K562 (cell line): ENCODE measurements around the gene NXF1. TPM values are rescaled to one million over a fixed set of nuclear protein-coding genes. Genes with fewer than 3 reads are reported as not detected.

Experiments
- ATAC-seq: fragments of 200-7000 bp; cut with Tn5 transposase; 3 replicates; pipeline ENCODE4 v1.9.1; 2020; ENCODE audit warnings: moderate library complexity
- BruUV-seq: library from RNA; stranded (reverse); fragments of 400-500 nt; replicated peaks from 2 replicates; lab custom pipeline; 2021; lab: Mats Ljungman, UMichigan
- CTCF ChIA-PET: fragments of 300-600 bp; formaldehyde crosslinking; extraction: SDS; loops from one replicate; lab custom pipeline; 2021; ENCODE audit warnings: low intra/inter-chr PET ratio; lab: Yijun Ruan, JAX
- POLR2A ChIA-PET: fragments of 300-600, 350-650 bp; sonication (Branson Sonifier 250); formaldehyde crosslinking; extraction: SDS; loops from one replicate; lab custom pipeline; 2021; ENCODE audit warnings: antibody characterized with exemption, inconsistent platforms; lab: Yijun Ruan, JAX
- DNase-seq, 4 experiments: peaks; one replicate each; pipeline versions ENCODE4 v3.0.0 to v3.0.0-alpha.2; 2011 to 2018; ENCODE audit warnings: low spot score in 3 of 4, mixed read lengths in 3 of 4; ENCODE audit errors: extremely low read depth in 1 of 4
- FAIRE-seq: peaks from 2 replicates; lab custom pipeline; 2011; peaks lifted over from hg19 to GRCh38; lab: Jason Lieb, UNC
- H2AFZ ChIP-seq: 2 replicates; pipeline ENCODE4 v1.6.0; 2011; ENCODE audit warnings: low read depth, low read length, control low read depth, inconsistent platforms
- H3K27ac ChIP-seq: fragments of 200-600 bp; 3 replicates; pipeline ENCODE4 v1.8.0; 2011; ENCODE audit warnings: low read depth, mild to moderate bottlenecking, control low read depth, inconsistent platforms, low read length, moderate library complexity, mixed read lengths; ENCODE audit errors: extremely low read depth
- H3K27me3 ChIP-seq, 2 experiments: fragments of 300-600 bp in 1 of 2; 2 replicates in 1 of 2; 3 replicates in 1 of 2; pipeline versions ENCODE4 v1.6.0 to v1.8.0; 2011; ENCODE audit warnings: inconsistent platforms in 2 of 2, low read length in 2 of 2, mild to moderate bottlenecking in 1 of 2, mixed read lengths in 1 of 2, moderate library complexity in 1 of 2; ENCODE audit not compliant: control insufficient read depth in 2 of 2, insufficient read depth in 2 of 2
- H3K36me3 ChIP-seq: fragments of 300-600 bp; 3 replicates; pipeline ENCODE4 v1.8.0; 2011; ENCODE audit warnings: mild to moderate bottlenecking, low read length, inconsistent platforms; ENCODE audit not compliant: control insufficient read depth, insufficient read depth
- H3K4me1 ChIP-seq, 2 experiments: fragments of 200-600 bp in 1 of 2; replicated peaks in 1 of 2; 2 replicates in 1 of 2; 3 replicates in 1 of 2; pipeline versions ENCODE4 v1.5.1 to v1.8.0; 2011; ENCODE audit warnings: inconsistent platforms in 2 of 2, low read length in 2 of 2, mild to moderate bottlenecking in 1 of 2, mixed read lengths in 1 of 2, moderate library complexity in 1 of 2; ENCODE audit not compliant: control insufficient read depth in 2 of 2, insufficient read depth in 2 of 2
- H3K4me2 ChIP-seq: 2 replicates; pipeline ENCODE4 v1.6.1; 2011; ENCODE audit warnings: low read length, control low read depth, inconsistent platforms, mixed read lengths; ENCODE audit not compliant: insufficient read depth
- H3K4me3 ChIP-seq: fragments of 200-600 bp; sonication (generic), shearing (Covaris generic); 2 replicates; pipeline ENCODE4 v1.5.1; 2016; ENCODE audit warnings: control low read depth, inconsistent platforms
- H3K79me2 ChIP-seq: fragments of 200-600 bp; 3 replicates; pipeline ENCODE4 v1.8.0; 2011; ENCODE audit warnings: low read length, inconsistent platforms; ENCODE audit not compliant: control insufficient read depth, insufficient read depth
- H3K9ac ChIP-seq, 2 experiments: 2 replicates each; pipeline versions ENCODE4 v1.6.0 to v1.6.1; 2011; ENCODE audit warnings: low read depth in 2 of 2, low read length in 2 of 2, control low read depth in 1 of 2, inconsistent platforms in 1 of 2, mild to moderate bottlenecking in 1 of 2, mixed read lengths in 1 of 2; ENCODE audit not compliant: insufficient read depth in 1 of 2
- H3K9me1 ChIP-seq: one replicate; pipeline ENCODE4 v1.6.0; 2011; ENCODE audit warnings: inconsistent platforms, mild to moderate bottlenecking, low read length, moderate library complexity; ENCODE audit not compliant: control insufficient read depth, insufficient read depth
- H3K9me3 ChIP-seq: replicated peaks from 2 replicates; pipeline ENCODE4 v1.5.1; 2011; ENCODE audit warnings: low read depth, low read length, inconsistent platforms; ENCODE audit not compliant: control insufficient read depth, insufficient read depth
- H4K20me1 ChIP-seq: replicated peaks from 2 replicates; pipeline ENCODE4 v1.6.1; 2011; ENCODE audit warnings: low read length, inconsistent platforms, mixed read lengths; ENCODE audit not compliant: control insufficient read depth, insufficient read depth
- BRD9 ChIP-seq: fragments of 450-650 bp; IDR thresholded peaks from 2 replicates; pipeline ENCODE4 v1.6.1; 2018; ENCODE audit warnings: low read depth; ENCODE audit not compliant: partially characterized antibody
- FOXP1 ChIP-seq: sonication (generic); formaldehyde crosslinking; IDR thresholded peaks from 2 replicates; pipeline ENCODE4 v1.8.0; 2022; ENCODE audit warnings: mild to moderate bottlenecking, missing genetic modification reagents
- IRF2 ChIP-seq: sonication (generic); formaldehyde crosslinking; IDR thresholded peaks from 2 replicates; pipeline ENCODE4 v1.8.1; 2022; ENCODE audit warnings: mild to moderate bottlenecking, missing genetic modification reagents
- KLF13 ChIP-seq: fragments of 450-650 bp; IDR thresholded peaks from 2 replicates; pipeline ENCODE4 v1.6.1; 2016; ENCODE audit warnings: missing genetic modification characterization, low read depth, mild to moderate bottlenecking, missing compliant biosample characterization, moderate library complexity, borderline replicate concordance
- MAFF ChIP-seq: IDR thresholded peaks from 2 replicates; pipeline ENCODE4 v1.6.1; 2012; ENCODE audit warnings: low read length, improper control_type of control experiment
- MTA3 ChIP-seq: fragments of 450-650 bp; formaldehyde crosslinking; IDR thresholded peaks from 2 replicates; pipeline ENCODE4 v1.6.1; 2017; ENCODE audit warnings: mild to moderate bottlenecking, borderline replicate concordance
- NCOA1 ChIP-seq: fragments of 450-650 bp; IDR thresholded peaks from 2 replicates; pipeline ENCODE4 v1.6.1; 2016; ENCODE audit warnings: low read depth
- NFIX ChIP-seq: fragments of 250-450 bp; sonication (Bioruptor Pico); IDR thresholded peaks from 2 replicates; pipeline ENCODE4 v1.4.0; 2020; ENCODE audit warnings: low read depth, mild to moderate bottlenecking, moderate library complexity
- POLR2A ChIP-seq: fragments of 450-650 bp; conservative IDR thresholded peaks from 2 replicates; pipeline ENCODE4 v1.6.1; 2016
- ZNF143 ChIP-seq: sonication (generic); formaldehyde crosslinking; IDR thresholded peaks from 2 replicates; pipeline ENCODE4 v1.9.0; 2022; ENCODE audit warnings: mild to moderate bottlenecking, missing genetic modification reagents
- ZNF3 ChIP-seq: fragments of 250-450 bp; sonication (Bioruptor Pico); IDR thresholded peaks from 2 replicates; pipeline ENCODE4 v1.5.0; 2021; ENCODE audit warnings: mild to moderate bottlenecking, moderate library complexity
- WGBS: fragments of 100-300 bp; shearing (Covaris generic); methylation state at CpG from one replicate; pipeline ENCODE4 v1.1.6; 2016; ENCODE audit warnings: low coverage, mixed read lengths; ENCODE audit not compliant: insufficient coverage; ENCODE audit errors: missing lambda C conversion rate; 5-methylcytosine and 5-hydroxymethylcytosine counted together
- in situ Hi-C: fragments of 300-500 bp; cut with MboI; formaldehyde crosslinking; loops from 4 replicates; pipeline ENCODE4 v1.15.0; 2018; ENCODE audit warnings: inconsistent platforms, mixed read lengths
- intact Hi-C: fragments of 100-400 bp; cut with micrococcal nuclease; formaldehyde crosslinking; loops from 2 replicates; pipeline ENCODE4 v1.14.2; 2022
- polyA plus RNA-seq, 8 experiments: library from polyadenylated mRNA; depleted of rRNA in 4 of 8; stranded (reverse) in 5 of 8; unstranded in 3 of 8; fragments of >200 nt; fragmentation: Nextera tagmentation in 2 of 8; fragmentation: Illumina TruSeq in 1 of 8; extraction: Ambion mirVana in 2 of 8; extraction: Trizol in 1 of 8; gene quantifications; 2 replicates each; pipeline versions ENCODE4 v1.2.1 to v1.2.3, GENCODE V29; 2011 to 2014; ENCODE audit warnings: inconsistent platforms in 1 of 8, missing spikeins in 1 of 8
- total RNA-seq, 7 experiments: library from RNA; depleted of rRNA in 6 of 7; stranded (reverse); fragments of >200 nt in 6 of 7; fragmentation: Illumina TruSeq in 2 of 7; extraction: Trizol in 2 of 7; gene quantifications; 2 replicates each; pipeline versions ENCODE4 v1.2.1 to v1.2.3, GENCODE V29; 2011 to 2021; ENCODE audit warnings: low replicate concordance in 1 of 7
- TF ChIP-seq, protein P1 (sequence below): fragments of 450-650 bp; formaldehyde crosslinking; IDR thresholded peaks from 2 replicates; pipeline ENCODE4 v1.4.0; 2022; ENCODE audit warnings: missing genetic modification characterization
- TF ChIP-seq, protein P2 (sequence below): fragments of 250-450 bp; sonication (Bioruptor Pico); IDR thresholded peaks from 2 replicates; pipeline ENCODE4 v1.5.0; 2022; ENCODE audit warnings: mild to moderate bottlenecking
- TF ChIP-seq, protein P3 (sequence below): fragments of 450-650 bp; conservative IDR thresholded peaks from 2 replicates; pipeline ENCODE4 v1.6.1; 2016; ENCODE audit warnings: missing genetic modification characterization, low read depth, mild to moderate bottlenecking, control low read depth, missing compliant biosample characterization
- TF ChIP-seq, protein P4 (sequence below): fragments of 250-450 bp; sonication (Bioruptor Pico); IDR thresholded peaks from 2 replicates; pipeline ENCODE4 v1.8.0; 2022; ENCODE audit warnings: moderate library complexity, mild to moderate bottlenecking, inconsistent platforms

Gene NXF1
- total and polyA plus RNA-seq, 9 of the 15 experiments (the other 6 are each of a cell fraction or from before 2014, with no cell fraction given), result 18.1 to 98.3 (median 35.8) TPM

DNA sequence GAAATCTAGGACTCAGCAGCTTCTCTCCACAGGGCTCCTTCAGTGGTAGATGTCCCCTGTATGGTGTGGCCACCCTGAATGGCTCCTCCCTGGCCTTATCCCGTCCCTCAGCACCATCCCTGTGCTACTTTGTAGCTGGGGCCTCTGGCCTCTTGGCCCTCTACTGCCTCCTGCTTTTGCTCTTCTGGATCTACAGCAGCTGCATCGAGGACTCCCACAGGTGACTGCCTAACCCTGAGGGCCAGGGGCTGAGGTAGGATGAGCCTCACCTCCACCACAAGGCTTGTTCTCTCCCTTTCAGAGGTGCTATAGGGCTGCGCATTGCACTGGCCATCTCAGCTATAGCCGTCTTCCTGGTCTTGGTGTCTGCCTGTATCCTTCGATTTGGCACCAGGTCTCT, 16.2 kb downstream of the NXF1 start (continued):
- TF ChIP-seq NFIX (no peak), POLR2A (0 out of 2 replicates have a peak, but pooled peaks have one; percentile 17), NCOA1 (no peak), MAFF (no peak), FOXP1 (CRISPR knock-in tag) (no peak)
- TF ChIP-seq, protein P1, sequence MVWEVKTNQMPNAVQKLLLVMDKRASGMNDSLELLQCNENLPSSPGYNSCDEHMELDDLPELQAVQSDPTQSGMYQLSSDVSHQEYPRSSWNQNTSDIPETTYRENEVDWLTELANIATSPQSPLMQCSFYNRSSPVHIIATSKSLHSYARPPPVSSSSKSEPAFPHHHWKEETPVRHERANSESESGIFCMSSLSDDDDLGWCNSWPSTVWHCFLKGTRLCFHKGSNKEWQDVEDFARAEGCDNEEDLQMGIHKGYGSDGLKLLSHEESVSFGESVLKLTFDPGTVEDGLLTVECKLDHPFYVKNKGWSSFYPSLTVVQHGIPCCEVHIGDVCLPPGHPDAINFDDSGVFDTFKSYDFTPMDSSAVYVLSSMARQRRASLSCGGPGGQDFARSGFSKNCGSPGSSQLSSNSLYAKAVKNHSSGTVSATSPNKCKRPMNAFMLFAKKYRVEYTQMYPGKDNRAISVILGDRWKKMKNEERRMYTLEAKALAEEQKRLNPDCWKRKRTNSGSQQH (CRISPR knock-in tag), result no peak

DNA sequence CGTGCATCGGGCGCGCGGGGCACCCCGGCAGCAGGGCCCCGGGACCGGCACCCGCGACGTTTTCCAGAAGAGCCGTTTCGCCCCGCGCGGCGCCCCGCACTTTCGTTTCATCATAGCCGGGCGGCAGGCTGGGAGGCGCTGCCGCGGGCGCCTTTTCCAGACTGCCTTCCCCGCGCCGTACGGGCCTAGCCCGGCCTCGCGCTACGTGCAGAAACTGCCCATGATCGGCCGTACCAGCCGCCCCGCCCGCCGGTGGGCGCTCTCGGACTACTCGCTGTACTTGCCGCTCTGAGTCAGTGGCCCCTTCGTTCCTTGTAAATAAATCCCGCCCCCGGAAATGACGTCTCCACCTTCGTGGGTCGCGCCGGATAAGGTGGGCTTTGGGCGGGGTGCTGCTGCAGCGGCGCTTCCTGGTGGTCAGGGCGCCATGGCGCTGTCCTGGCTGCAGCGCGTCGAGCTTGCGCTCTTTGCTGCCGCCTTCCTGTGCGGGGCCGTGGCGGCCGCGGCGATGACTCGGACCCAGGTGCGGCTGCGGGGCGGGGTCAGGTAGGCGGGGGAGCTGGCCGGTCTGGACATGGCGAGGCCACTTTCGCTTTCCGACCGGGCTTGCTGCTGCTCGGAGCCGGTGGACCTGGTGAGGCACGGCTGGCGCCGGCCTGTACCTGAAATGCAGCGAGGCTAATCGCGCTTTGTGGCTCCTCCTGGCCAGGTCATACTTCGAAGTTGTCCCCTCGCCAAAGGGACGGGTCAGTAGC, 18.1 kb downstream of the NXF1 start, which contains the start of gene TMEM179B:
TSS of gene TMEM179B (plus strand) at position 398 of the 755 bp plus-strand sequence. CDS start at position 428, 30 bp downstream.
- no TSS peak for BruUV-seq
- ATAC-seq (peak; percentile 80), DNase-seq (peak; percentile 83 to 99 (median 90)), FAIRE-seq (peak; percentile 84)
- in situ Hi-C loops, result no loop called here
- H3K9me3 ChIP-seq, result no peaks in the 10 kb centered on the region
- peaks cover 57% of the 10 kb centered on the region for H3K79me2 ChIP-seq
- intact Hi-C loops, result loop anchor here (1.0 to 2.0 kb wide), 6 partner anchors 46 to 238 kb away; partner anchors contain the start of genes HNRNPUL2, SLC3A2, STX5 and TEX54
- no peaks in the 10 kb centered on the region for H4K20me1 ChIP-seq
- H3K9me1 ChIP-seq, result no peaks in the 10 kb centered on the region
- H3K4me1 ChIP-seq, result peaks cover 27 to 29% of the 10 kb centered on the region in 2 experiments
- no peaks in the 10 kb centered on the region for H3K27me3 ChIP-seq
- peak within 1 kb of the TSS; percentile 92 for H3K27ac ChIP-seq
- peak within 1 kb of the TSS; percentile 92 for H3K4me2 ChIP-seq
- peak within 1 kb of the TSS; percentile 82 for H2AFZ ChIP-seq
- ChIA-PET POLR2A (interaction anchor here (0.5 to 11.4 kb wide), 34 partner anchors 7 to 903 kb away, joined by 3 to 116 read pairs (median 4); partner anchors contain the start of genes C11orf98, CSKMT, HNRNPUL2 and LBHD1), CTCF (interaction anchor here (0.6 to 4.5 kb wide), 10 partner anchors 54 to 392 kb away, joined by 3 to 51 read pairs (median 4); partner anchors contain the start of genes SLC3A2 and TTC9C)
- WGBS, result 1% methylated on average over 84 of the region's 88 CpGs
- H3K9ac ChIP-seq, result peak within 1 kb of the TSS; percentile 68 to 99
- H3K36me3 ChIP-seq, result peaks cover 52% of the 10 kb centered on the region; the same call in 2 of the 3 replicates
- H3K4me3 ChIP-seq, result peak within 1 kb of the TSS; percentile 82
- TF ChIP-seq ZNF3 (CRISPR knock-in tag) (no peak), KLF13 (peak; percentile 28; the same call in 1 of the 2 replicates), IRF2 (CRISPR knock-in tag) (peak; percentile 94; the same call in 1 of the 2 replicates), MTA3 (no peak; the same call in none of the 2 replicates), ZNF143 (CRISPR knock-in tag) (no peak), BRD9 (no peak)
- TF ChIP-seq, protein P2, sequence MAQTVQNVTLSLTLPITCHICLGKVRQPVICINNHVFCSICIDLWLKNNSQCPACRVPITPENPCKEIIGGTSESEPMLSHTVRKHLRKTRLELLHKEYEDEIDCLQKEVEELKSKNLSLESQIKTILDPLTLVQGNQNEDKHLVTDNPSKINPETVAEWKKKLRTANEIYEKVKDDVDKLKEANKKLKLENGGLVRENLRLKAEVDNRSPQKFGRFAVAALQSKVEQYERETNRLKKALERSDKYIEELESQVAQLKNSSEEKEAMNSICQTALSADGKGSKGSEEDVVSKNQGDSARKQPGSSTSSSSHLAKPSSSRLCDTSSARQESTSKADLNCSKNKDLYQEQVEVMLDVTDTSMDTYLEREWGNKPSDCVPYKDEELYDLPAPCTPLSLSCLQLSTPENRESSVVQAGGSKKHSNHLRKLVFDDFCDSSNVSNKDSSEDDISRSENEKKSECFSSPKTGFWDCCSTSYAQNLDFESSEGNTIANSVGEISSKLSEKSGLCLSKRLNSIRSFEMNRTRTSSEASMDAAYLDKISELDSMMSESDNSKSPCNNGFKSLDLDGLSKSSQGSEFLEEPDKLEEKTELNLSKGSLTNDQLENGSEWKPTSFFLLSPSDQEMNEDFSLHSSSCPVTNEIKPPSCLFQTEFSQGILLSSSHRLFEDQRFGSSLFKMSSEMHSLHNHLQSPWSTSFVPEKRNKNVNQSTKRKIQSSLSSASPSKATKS (CRISPR knock-in tag), result no peak
- TF ChIP-seq, protein P3, sequence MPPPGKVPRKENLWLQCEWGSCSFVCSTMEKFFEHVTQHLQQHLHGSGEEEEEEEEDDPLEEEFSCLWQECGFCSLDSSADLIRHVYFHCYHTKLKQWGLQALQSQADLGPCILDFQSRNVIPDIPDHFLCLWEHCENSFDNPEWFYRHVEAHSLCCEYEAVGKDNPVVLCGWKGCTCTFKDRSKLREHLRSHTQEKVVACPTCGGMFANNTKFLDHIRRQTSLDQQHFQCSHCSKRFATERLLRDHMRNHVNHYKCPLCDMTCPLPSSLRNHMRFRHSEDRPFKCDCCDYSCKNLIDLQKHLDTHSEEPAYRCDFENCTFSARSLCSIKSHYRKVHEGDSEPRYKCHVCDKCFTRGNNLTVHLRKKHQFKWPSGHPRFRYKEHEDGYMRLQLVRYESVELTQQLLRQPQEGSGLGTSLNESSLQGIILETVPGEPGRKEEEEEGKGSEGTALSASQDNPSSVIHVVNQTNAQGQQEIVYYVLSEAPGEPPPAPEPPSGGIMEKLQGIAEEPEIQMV (tag), result no peak
- TF ChIP-seq, protein P4, sequence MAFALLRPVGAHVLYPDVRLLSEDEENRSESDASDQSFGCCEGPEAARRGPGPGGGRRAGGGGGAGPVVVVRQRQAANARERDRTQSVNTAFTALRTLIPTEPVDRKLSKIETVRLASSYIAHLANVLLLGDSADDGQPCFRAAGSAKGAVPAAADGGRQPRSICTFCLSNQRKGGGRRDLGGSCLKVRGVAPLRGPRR, result no peak
